ENCODE measurements around the gene FERMT2.
A peak's percentile ranks its signal among the peaks of the same experiment; 100 is the strongest.

The FERMT2 gene

GRCh38 chr14:52911904-52912303 is 38.9 kb downstream of the FERMT2 start:
- peaks cover 12% of the 10 kb centered on the region for H3K27me3 Mint-ChIP-seq
- no peaks in the 10 kb centered on the region for H3K36me3 Mint-ChIP-seq (ENCODE audit: insufficient read depth)
- ATAC-seq (replicated peaks; ENCODE audit: extremely low read depth, poor library complexity, severe bottlenecking) (no peak), DNase-seq (ENCODE audit: low spot score in 2 of 2) (no peak)
- H3K9me3 Mint-ChIP-seq: no peaks in the 10 kb centered on the region
- no peaks in the 10 kb centered on the region for H3K4me1 Mint-ChIP-seq
- H3K27ac Mint-ChIP-seq (ENCODE audit: low read depth): no peak overlapping the region
- no peak overlapping the region for H3K4me3 Mint-ChIP-seq

- no peak for ATAC-seq (replicated peaks; ENCODE audit: extremely low read depth, poor library complexity, severe bottlenecking)
- Mint-ChIP-seq H3K27me3 (peaks cover 20% of the 10 kb centered on the region), H3K9me3 (no peaks in the 10 kb centered on the region), H3K36me3 (ENCODE audit: insufficient read depth) (no peaks in the 10 kb centered on the region), H3K27ac (ENCODE audit: low read depth) (no peak overlapping the region), H3K4me3 (no peak overlapping the region), H3K4me1 (no peaks in the 10 kb centered on the region)
- DNase-seq (ENCODE audit: low spot score in 2 of 2): no peak
Measured at GRCh38 chr14:52910572-52910971, 40.3 kb downstream of the FERMT2 start.

- Mint-ChIP-seq H3K9me3 (no peaks in the 10 kb centered on the region), H3K4me1 (no peaks in the 10 kb centered on the region), H3K27me3 (peaks cover 27% of the 10 kb centered on the region), H3K27ac (ENCODE audit: low read depth) (no peak overlapping the region), H3K36me3 (ENCODE audit: insufficient read depth) (no peaks in the 10 kb centered on the region), H3K4me3 (no peak overlapping the region)
- DNase-seq (ENCODE audit: low spot score in 2 of 2) (no peak), ATAC-seq (replicated peaks; ENCODE audit: extremely low read depth, poor library complexity, severe bottlenecking) (no peak)
Measured at GRCh38 chr14:52907949-52908348, 42.9 kb downstream of the FERMT2 start.

- ATAC-seq (replicated peaks; ENCODE audit: extremely low read depth, poor library complexity, severe bottlenecking) (no peak), DNase-seq (ENCODE audit: low spot score in 2 of 2) (no peak)
- Mint-ChIP-seq H3K27ac (ENCODE audit: low read depth) (no peak overlapping the region), H3K27me3 (peaks cover 39% of the 10 kb centered on the region), H3K9me3 (no peaks in the 10 kb centered on the region), H3K36me3 (ENCODE audit: insufficient read depth) (no peaks in the 10 kb centered on the region), H3K4me1 (no peaks in the 10 kb centered on the region), H3K4me3 (no peak overlapping the region)
Measured at GRCh38 chr14:52906141-52906601, 44.7 kb downstream of the FERMT2 start.

GRCh38 chr14:52902971-52903619 is 47.8 kb downstream of the FERMT2 start:
- H3K9me3 Mint-ChIP-seq: no peaks in the 10 kb centered on the region
- H3K27ac Mint-ChIP-seq (ENCODE audit: low read depth): no peak overlapping the region
- no peaks in the 10 kb centered on the region for H3K4me1 Mint-ChIP-seq
- ATAC-seq (replicated peaks; ENCODE audit: extremely low read depth, poor library complexity, severe bottlenecking): no peak
- H3K27me3 Mint-ChIP-seq: peaks cover 50% of the 10 kb centered on the region
- H3K36me3 Mint-ChIP-seq (ENCODE audit: insufficient read depth): no peaks in the 10 kb centered on the region
- no peak overlapping the region for H3K4me3 Mint-ChIP-seq
- no peak for DNase-seq (ENCODE audit: low spot score in 2 of 2)

- Mint-ChIP-seq H3K4me3 (no peak overlapping the region), H3K27ac (ENCODE audit: low read depth) (no peak overlapping the region), H3K4me1 (no peaks in the 10 kb centered on the region), H3K27me3 (peaks cover 47% of the 10 kb centered on the region), H3K36me3 (ENCODE audit: insufficient read depth) (no peaks in the 10 kb centered on the region), H3K9me3 (no peaks in the 10 kb centered on the region)
- ATAC-seq (replicated peaks; ENCODE audit: extremely low read depth, poor library complexity, severe bottlenecking) (no peak), DNase-seq (ENCODE audit: low spot score in 2 of 2) (no peak)
Measured at GRCh38 chr14:52901357-52901980, 49.4 kb downstream of the FERMT2 start.

GRCh38 chr14:52900731-52901130 is 50.1 kb downstream of the FERMT2 start:
- DNase-seq (ENCODE audit: low spot score in 2 of 2) (no peak), ATAC-seq (replicated peaks; ENCODE audit: extremely low read depth, poor library complexity, severe bottlenecking) (no peak)
- Mint-ChIP-seq H3K4me3 (no peak overlapping the region), H3K27ac (ENCODE audit: low read depth) (no peak overlapping the region), H3K27me3 (peaks cover 42% of the 10 kb centered on the region), H3K36me3 (ENCODE audit: insufficient read depth) (no peaks in the 10 kb centered on the region), H3K4me1 (no peaks in the 10 kb centered on the region), H3K9me3 (no peaks in the 10 kb centered on the region)

GRCh38 chr14:52898496-52898895 is 52.4 kb downstream of the FERMT2 start:
- DNase-seq (ENCODE audit: low spot score in 2 of 2) (no peak), ATAC-seq (replicated peaks; ENCODE audit: extremely low read depth, poor library complexity, severe bottlenecking) (no peak)
- peaks cover 2% of the 10 kb centered on the region for H3K36me3 Mint-ChIP-seq (ENCODE audit: insufficient read depth)
- H3K4me3 Mint-ChIP-seq: no peak overlapping the region
- H3K4me1 Mint-ChIP-seq: peaks cover 8% of the 10 kb centered on the region
- peaks cover 41% of the 10 kb centered on the region for H3K27me3 Mint-ChIP-seq
- no peaks in the 10 kb centered on the region for H3K9me3 Mint-ChIP-seq
- no peak overlapping the region for H3K27ac Mint-ChIP-seq (ENCODE audit: low read depth)

GRCh38 chr14:52895000-52895399 is 55.9 kb downstream of the FERMT2 start:
- peaks cover 8% of the 10 kb centered on the region for H3K4me1 Mint-ChIP-seq
- no peak overlapping the region for H3K4me3 Mint-ChIP-seq
- H3K36me3 Mint-ChIP-seq (ENCODE audit: insufficient read depth): peaks cover 2% of the 10 kb centered on the region
- no peak overlapping the region for H3K27ac Mint-ChIP-seq (ENCODE audit: low read depth)
- DNase-seq (ENCODE audit: low spot score in 2 of 2) (no peak), ATAC-seq (replicated peaks; ENCODE audit: extremely low read depth, poor library complexity, severe bottlenecking) (peak; percentile 67)
- no peaks in the 10 kb centered on the region for H3K9me3 Mint-ChIP-seq
- peaks cover 19% of the 10 kb centered on the region for H3K27me3 Mint-ChIP-seq

- peaks cover 8% of the 10 kb centered on the region for H3K4me1 Mint-ChIP-seq
- peaks cover 13% of the 10 kb centered on the region for H3K27me3 Mint-ChIP-seq
- DNase-seq (ENCODE audit: low spot score in 2 of 2): no peak
- no peak for ATAC-seq (replicated peaks; ENCODE audit: extremely low read depth, poor library complexity, severe bottlenecking)
- H3K36me3 Mint-ChIP-seq (ENCODE audit: insufficient read depth): peaks cover 2% of the 10 kb centered on the region
- no peaks in the 10 kb centered on the region for H3K9me3 Mint-ChIP-seq
- H3K27ac Mint-ChIP-seq (ENCODE audit: low read depth): no peak overlapping the region
- no peak overlapping the region for H3K4me3 Mint-ChIP-seq
Measured at GRCh38 chr14:52891800-52892199, 59.0 kb downstream of the FERMT2 start.

GRCh38 chr14:52888839-52889838 is 61.7 kb downstream of the FERMT2 start:
- Mint-ChIP-seq H3K4me3 (no peak overlapping the region), H3K27me3 (peaks cover 2% of the 10 kb centered on the region), H3K4me1 (no peaks in the 10 kb centered on the region), H3K9me3 (no peaks in the 10 kb centered on the region), H3K27ac (ENCODE audit: low read depth) (no peak overlapping the region), H3K36me3 (ENCODE audit: insufficient read depth) (no peaks in the 10 kb centered on the region)
- ATAC-seq (replicated peaks; ENCODE audit: extremely low read depth, poor library complexity, severe bottlenecking) (no peak), DNase-seq (ENCODE audit: low spot score in 2 of 2) (no peak)

- H3K4me3 Mint-ChIP-seq: no peak overlapping the region
- no peaks in the 10 kb centered on the region for H3K36me3 Mint-ChIP-seq (ENCODE audit: insufficient read depth)
- ATAC-seq (replicated peaks; ENCODE audit: extremely low read depth, poor library complexity, severe bottlenecking) (no peak), DNase-seq (ENCODE audit: low spot score in 2 of 2) (no peak)
- no peak overlapping the region for H3K27ac Mint-ChIP-seq (ENCODE audit: low read depth)
- H3K27me3 Mint-ChIP-seq: no peaks in the 10 kb centered on the region
- no peaks in the 10 kb centered on the region for H3K9me3 Mint-ChIP-seq
- no peaks in the 10 kb centered on the region for H3K4me1 Mint-ChIP-seq
Measured at GRCh38 chr14:52888159-52888558, 62.7 kb downstream of the FERMT2 start.

All from central memory CD8-positive, alpha-beta T cell (primary cell).